Measurements from ENCODE around the gene HOTAIR. TPM values are rescaled to one million over a fixed set of nuclear protein-coding genes. Genes with fewer than 3 reads are reported as not detected.
A peak's percentile ranks its signal among the peaks of the same experiment; 100 is the strongest.

HOTAIR gene
- total RNA-seq, 2 donors from 2014 or later: 0.28 TPM; not detected in 1

- Histone ChIP-seq H3K4me1 (replicated peaks) (no peaks in the 10 kb centered on the region), H3K27me3 (replicated peaks; ENCODE audit: insufficient read depth) (peaks cover 72% of the 10 kb centered on the region), H3K4me3 (no peak overlapping the region), H3K9me3 (no peaks in the 10 kb centered on the region), H3K27ac (no peak overlapping the region), H3K36me3 (no peaks in the 10 kb centered on the region)
- WGBS: 74% methylated on average over 7 of the region's 7 CpGs
- no peak for DNase-seq (ENCODE audit: low spot score)
- intact Hi-C loops (cut with DNase I): no loop called here
- no peak for TF ChIP-seq POLR2AphosphoS5 (IDR thresholded peaks at IDR 0.05)
- TF ChIP-seq POLR2A (IDR thresholded peaks at IDR 0.05): no peak
- TF ChIP-seq, protein P1, sequence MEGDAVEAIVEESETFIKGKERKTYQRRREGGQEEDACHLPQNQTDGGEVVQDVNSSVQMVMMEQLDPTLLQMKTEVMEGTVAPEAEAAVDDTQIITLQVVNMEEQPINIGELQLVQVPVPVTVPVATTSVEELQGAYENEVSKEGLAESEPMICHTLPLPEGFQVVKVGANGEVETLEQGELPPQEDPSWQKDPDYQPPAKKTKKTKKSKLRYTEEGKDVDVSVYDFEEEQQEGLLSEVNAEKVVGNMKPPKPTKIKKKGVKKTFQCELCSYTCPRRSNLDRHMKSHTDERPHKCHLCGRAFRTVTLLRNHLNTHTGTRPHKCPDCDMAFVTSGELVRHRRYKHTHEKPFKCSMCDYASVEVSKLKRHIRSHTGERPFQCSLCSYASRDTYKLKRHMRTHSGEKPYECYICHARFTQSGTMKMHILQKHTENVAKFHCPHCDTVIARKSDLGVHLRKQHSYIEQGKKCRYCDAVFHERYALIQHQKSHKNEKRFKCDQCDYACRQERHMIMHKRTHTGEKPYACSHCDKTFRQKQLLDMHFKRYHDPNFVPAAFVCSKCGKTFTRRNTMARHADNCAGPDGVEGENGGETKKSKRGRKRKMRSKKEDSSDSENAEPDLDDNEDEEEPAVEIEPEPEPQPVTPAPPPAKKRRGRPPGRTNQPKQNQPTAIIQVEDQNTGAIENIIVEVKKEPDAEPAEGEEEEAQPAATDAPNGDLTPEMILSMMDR (IDR thresholded peaks at IDR 0.05): no peak
These were observed 17.7 kb upstream of the HOTAIR start for GRCh38 chr12:53992377-53992889.

- H3K27me3 ChIP-seq (replicated peaks; ENCODE audit: insufficient read depth): peaks cover 73% of the 10 kb centered on the region
- DNase-seq (ENCODE audit: low spot score): no peak
- WGBS: 5% methylated on average over 8 of the region's 8 CpGs
- TF ChIP-seq POLR2A (IDR thresholded peaks at IDR 0.05): no peak
- TF ChIP-seq POLR2AphosphoS5 (IDR thresholded peaks at IDR 0.05): no peak
- TF ChIP-seq, protein P1 (IDR thresholded peaks at IDR 0.05): no peak
- no peak overlapping the region for H3K4me3 ChIP-seq
- H3K4me1 ChIP-seq (replicated peaks): no peaks in the 10 kb centered on the region
- H3K36me3 ChIP-seq: no peaks in the 10 kb centered on the region
- H3K27ac ChIP-seq: no peak overlapping the region
- intact Hi-C loops (cut with DNase I): no loop called here
- no peaks in the 10 kb centered on the region for H3K9me3 ChIP-seq
These were observed 16.3 kb upstream of the HOTAIR start for GRCh38 chr12:53991077-53991460.

GRCh38 chr12:53990311-53991076 is 15.7 kb upstream of the HOTAIR start:
- Histone ChIP-seq H3K27me3 (replicated peaks; ENCODE audit: insufficient read depth) (peaks cover 73% of the 10 kb centered on the region), H3K36me3 (no peaks in the 10 kb centered on the region), H3K4me1 (replicated peaks) (no peaks in the 10 kb centered on the region), H3K9me3 (no peaks in the 10 kb centered on the region), H3K27ac (no peak overlapping the region), H3K4me3 (no peak overlapping the region)
- WGBS: 5% methylated on average over 27 of the region's 27 CpGs
- DNase-seq (ENCODE audit: low spot score): no peak
- intact Hi-C loops (cut with DNase I): no loop called here
- TF ChIP-seq POLR2AphosphoS5 (IDR thresholded peaks at IDR 0.05) (no peak), POLR2A (IDR thresholded peaks at IDR 0.05) (no peak)
- TF ChIP-seq, protein P1 (IDR thresholded peaks at IDR 0.05): no peak

DNA sequence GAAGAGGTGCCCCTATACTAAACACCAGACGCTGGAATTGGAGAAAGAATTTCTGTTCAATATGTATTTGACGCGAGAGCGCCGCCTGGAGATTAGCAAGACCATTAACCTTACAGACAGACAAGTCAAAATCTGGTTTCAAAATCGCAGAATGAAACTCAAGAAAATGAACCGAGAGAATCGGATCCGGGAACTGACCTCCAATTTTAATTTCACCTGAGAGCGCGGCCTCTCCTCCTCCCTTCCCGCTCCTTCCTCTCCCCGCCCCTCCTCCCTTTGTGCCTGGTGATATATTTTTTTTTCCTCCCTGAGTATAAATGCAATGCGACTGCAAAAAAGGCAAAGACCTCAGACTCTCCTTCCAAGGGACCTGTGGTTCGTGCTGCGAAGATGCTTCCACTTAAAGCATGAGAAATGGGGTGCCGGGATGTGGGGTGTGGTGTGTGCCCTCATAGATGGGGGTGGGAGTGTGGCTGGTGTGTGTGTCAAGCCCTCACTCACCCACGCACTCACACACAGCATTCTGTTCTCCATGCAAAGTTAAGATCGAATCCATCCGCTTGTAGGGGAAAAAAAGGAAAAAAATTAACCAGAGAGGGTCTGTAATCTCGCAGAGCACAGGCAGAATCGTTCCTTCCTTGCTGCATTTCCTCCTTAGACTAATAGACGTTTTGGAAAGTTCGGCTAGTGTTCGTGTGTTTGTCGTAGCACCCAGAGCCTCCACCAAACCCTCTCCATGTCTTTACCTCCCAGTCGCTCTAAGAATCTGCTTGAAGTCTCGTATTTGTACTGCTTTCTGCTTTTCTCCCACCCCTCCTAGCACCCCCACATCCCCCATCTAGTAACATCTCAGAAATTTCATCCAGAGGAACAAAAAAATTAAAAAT is 14.7 kb upstream of the HOTAIR start:
- Histone ChIP-seq H3K4me3 (no peak overlapping the region), H3K36me3 (no peaks in the 10 kb centered on the region), H3K4me1 (replicated peaks) (no peaks in the 10 kb centered on the region), H3K27me3 (replicated peaks; ENCODE audit: insufficient read depth) (peaks cover 74% of the 10 kb centered on the region), H3K9me3 (no peaks in the 10 kb centered on the region), H3K27ac (no peak overlapping the region)
- 9% methylated on average over 28 of the region's 28 CpGs for WGBS
- TF ChIP-seq, protein P1 (IDR thresholded peaks at IDR 0.05): peak in 2 of 4 experiments; percentile 14 to 52
- TF ChIP-seq POLR2A (IDR thresholded peaks at IDR 0.05): no peak
- peak; percentile 30 for DNase-seq (ENCODE audit: low spot score)
- intact Hi-C loops (cut with DNase I): no loop called here
